GM21717 (cell line): ENCODE data around the gene ASIC3.
"Not testable (repeated sequence)": the region's sequence is repeated elsewhere in the genome, so short reads cannot be mapped to it uniquely, and the experiment has no call there.

Experiments used
- ATAC-seq: cut with Tn5 transposase; IDR thresholded peaks from one replicate; pipeline ENCODE4 v1.9.1; 2021; ENCODE audit warnings: mild to moderate bottlenecking, moderate library complexity; ENCODE audit not compliant: unreplicated experiment

Gene ASIC3

DNA sequence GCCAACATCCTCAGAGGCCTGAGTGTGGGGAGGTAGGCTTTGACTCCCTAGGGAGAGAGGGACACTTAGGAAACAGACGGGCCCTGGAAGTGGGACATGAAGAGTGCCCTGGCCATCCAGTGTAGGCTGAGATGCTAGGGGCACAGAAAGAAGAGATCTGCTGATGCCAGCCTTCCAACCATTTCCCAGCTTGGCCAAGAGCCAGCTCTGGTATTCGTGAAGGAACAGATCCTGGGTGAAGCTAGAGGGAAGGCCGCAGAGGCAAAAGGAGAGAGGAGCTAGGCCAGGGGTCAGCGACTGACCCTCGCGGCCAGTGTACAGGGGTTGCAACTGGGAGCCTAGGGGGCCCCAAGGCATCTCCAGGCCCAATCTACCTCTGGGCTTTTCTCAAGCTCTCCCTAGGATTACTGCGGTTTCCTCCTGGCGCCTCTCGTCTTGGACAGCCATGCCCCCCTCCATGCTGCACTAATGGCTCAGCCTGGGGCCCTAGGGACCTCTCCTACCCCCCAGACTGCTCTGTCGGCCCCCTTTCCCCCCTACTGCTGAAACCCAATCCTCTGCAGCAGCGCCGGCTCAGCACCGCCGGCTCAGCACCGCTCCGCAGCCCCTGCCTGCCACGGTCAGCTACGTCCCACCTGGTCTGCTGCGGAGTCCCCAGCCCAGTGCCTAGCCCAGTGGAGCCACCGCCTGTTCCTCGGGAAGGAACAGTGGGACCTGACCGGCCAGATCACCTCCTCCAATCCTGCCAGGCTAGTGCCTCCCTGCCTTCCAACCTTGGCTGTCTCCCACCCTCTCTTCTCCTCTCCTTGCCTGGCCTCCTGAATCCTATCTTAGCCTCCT is at the start of gene ASIC3:
Gene ASIC3 (plus strand): TSS at position 556 of the 840 bp plus-strand sequence. CDS start 355 bp downstream, outside the sequence.
- no peak for ATAC-seq

DNA sequence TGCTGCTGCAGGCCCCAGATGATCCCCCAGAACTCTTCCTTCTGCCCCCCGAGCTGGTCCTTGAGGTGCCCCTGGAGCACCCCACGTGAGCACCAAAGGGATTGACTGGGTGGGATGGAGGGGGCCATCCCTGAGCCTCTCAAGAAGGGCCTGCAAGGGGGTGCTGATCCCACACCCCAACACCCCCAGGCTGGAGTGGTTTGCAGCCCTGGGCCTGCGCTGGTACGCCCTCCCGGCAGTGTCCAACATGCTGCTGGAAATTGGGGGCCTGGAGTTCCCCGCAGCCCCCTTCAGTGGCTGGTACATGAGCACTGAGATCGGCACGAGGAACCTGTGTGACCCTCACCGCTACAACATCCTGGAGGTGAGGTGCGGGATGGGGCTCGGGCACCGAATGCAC is 49.3 kb upstream of the ASIC3 start:
- ATAC-seq = no peak

DNA sequence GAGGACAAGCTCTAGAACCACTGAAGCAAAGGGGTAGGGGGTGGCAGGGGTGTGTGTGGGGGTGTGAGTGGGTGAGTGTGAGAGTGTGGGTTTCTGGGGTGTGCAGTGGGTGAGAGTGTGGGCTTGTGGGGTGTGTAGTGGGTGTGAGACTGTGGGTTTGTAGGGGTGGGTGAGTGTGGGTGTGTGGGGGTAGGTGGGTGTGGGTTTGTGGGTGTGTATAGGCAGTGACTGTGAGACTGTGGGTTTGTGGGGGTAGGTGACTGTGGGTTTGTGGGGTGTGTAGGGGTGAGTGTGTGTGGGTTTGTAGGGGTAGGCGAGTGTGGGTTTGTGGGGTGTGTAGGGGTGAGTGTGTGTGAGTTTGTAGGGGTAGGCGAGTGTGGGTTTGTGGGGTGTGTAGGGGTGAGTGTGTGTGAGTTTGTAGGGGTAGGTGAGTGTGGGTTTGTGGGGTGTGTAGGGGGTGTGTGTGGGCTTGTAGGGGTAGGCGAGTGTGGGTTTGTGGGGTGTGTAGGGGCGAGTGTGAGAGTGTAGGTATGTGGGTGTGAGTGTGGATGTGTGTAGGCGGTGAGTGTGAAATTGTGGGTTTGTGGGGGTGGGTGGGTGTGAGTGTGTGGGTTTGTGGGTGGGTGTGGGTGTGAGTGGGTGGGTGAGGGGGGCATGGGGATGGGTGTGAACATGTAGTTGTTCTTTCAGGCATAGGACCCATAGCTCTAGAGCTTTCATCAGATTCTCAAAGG is 48.7 kb upstream of the ASIC3 start:
- no peak for ATAC-seq

DNA sequence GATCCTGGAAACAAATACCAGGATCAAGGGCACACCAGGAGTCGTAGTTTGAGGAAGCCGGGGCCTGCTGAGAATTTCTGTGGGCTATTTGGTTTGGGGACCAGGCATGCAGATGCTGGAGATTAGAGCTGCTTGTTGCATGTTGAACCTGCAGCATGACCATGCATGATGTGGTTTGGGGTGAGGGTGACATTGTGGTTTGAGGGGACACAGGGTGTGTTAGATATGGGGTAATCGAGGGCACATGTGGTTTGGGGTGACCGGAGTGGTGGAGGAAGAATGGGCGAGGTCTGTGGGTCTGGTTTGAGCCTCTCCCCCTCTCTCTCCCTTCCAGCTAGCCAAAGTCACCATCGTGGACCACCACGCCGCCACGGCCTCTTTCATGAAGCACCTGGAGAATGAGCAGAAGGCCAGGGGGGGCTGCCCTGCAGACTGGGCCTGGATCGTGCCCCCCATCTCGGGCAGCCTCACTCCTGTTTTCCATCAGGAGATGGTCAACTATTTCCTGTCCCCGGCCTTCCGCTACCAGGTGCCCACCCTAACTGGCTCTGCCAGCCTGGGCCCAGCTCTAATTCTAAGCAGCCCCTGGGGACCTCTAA is 47.3 kb upstream of the ASIC3 start:
- no peak for ATAC-seq

DNA sequence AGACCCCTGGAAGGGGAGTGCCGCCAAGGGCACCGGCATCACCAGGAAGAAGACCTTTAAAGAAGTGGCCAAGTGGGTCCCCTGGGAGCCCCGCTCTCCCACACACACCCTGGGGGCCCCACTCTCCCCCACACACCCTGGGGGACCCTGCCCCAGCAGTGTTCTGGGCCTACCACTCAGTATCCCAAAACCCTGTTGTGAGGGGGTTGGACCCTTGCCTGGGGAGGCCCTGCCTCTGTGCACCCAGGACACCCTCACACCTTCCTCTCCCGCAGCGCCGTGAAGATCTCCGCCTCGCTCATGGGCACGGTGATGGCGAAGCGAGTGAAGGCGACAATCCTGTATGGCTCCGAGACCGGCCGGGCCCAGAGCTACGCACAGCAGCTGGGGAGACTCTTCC is 46.8 kb upstream of the ASIC3 start:
- no peak for ATAC-seq

DNA sequence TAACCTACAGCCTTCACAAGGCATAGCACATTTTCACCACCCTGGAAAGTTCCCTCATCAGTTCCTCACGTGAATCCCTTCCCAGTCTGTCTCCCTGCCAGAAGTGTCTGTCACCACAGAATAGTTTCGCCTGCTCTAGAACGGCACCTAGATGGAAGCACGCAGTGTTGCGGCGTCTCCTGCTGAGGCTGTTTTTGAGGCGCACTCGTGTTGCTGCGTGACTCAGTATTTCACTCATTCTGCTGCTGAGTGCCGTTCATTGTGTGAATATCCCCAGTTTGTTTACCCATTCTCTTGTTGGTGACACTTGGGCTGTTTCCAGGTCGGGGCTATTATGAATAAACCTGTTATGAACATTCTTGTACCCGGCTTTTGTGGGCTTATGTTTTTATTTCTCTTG is 44.8 kb upstream of the ASIC3 start:
- ATAC-seq = no peak

DNA sequence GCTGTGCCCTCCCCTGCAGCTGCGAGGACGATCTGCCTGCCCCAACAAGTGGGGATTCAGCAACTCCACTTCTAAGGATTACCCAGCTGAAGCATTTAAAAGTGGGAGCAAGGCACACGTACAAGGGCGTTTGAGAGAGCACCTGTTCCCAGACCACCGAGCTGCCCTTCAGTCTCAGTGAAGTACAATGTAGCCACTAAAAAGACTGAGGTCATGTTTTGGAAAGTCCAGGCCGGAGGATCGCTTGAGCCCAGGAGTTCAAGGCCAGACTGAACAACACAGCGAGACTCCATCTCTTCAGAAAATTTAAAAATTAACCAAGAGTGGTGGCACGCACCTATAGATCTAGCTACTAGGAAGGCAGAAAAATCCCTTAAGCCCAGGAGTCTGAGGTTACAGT is 42.8 kb upstream of the ASIC3 start:
- no peak for ATAC-seq

DNA sequence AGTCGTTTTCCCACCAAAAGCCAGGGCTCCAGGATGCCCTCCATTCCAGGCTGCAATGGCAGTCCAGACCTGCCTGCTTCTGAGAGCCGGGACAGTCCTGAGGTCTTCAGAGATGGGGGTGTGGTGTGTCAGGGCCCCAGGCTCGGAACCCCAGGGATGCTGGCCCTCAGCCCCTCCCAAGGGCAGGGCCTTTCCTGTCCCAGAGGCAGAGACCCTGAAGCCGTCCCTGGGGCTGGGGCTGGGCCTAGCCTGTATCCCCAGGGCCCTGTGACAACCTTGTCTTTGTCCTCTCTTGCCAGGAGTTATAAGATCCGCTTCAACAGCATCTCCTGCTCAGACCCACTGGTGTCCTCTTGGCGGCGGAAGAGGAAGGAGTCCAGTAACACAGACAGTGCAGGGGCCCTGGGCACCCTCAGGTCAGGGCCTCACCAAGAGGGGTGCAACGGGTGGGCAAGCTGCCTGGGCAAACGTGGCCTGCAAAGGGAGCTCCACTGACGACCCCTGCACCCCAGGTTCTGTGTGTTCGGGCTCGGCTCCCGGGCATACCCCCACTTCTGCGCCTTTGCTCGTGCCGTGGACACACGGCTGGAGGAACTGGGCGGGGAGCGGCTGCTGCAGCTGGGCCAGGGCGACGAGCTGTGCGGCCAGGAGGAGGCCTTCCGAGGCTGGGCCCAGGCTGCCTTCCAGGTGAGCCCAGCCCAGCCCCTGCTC is 41.6 kb upstream of the ASIC3 start:
- no peak for ATAC-seq

DNA sequence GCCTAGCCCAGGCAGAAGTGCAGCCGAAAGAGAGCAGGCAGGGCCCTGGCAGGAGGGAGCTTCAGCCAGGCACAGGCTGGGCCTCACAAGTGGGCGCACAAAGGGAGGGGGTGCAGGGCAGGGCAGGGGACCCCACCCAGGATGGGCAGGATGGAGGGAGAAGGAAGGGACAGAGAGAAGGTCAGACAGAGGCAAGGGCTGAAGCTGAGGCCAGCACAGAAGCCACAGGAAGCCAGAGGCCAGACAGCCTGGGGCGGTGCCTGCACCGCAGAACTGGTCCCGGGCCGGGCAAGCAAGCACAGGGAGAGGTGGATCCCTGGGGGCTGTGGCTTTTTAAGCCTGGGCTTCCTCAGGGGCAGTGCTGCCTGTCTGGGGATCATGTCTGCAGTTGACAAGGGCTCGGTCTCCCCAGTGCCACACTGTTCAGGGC is 40.8 kb upstream of the ASIC3 start:
- no peak for ATAC-seq

DNA sequence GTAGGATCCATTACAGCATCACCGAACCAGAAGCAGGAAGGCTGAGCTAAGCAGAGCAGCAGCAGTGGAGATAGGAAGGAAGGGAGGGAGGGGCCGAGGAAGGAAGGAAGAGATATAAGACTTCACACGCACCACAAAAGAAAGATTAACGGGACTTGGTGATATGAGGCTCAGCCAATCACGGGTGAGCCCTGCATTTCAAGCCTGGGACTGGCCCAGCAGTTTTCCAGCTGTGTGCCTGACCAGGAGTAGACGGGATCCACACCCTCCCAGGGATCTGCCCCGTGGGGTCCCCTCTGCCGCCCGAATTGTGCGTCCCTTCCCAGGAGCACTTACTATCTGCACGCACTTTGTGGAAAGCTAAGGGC is 40.2 kb upstream of the ASIC3 start:
- no peak for ATAC-seq

DNA sequence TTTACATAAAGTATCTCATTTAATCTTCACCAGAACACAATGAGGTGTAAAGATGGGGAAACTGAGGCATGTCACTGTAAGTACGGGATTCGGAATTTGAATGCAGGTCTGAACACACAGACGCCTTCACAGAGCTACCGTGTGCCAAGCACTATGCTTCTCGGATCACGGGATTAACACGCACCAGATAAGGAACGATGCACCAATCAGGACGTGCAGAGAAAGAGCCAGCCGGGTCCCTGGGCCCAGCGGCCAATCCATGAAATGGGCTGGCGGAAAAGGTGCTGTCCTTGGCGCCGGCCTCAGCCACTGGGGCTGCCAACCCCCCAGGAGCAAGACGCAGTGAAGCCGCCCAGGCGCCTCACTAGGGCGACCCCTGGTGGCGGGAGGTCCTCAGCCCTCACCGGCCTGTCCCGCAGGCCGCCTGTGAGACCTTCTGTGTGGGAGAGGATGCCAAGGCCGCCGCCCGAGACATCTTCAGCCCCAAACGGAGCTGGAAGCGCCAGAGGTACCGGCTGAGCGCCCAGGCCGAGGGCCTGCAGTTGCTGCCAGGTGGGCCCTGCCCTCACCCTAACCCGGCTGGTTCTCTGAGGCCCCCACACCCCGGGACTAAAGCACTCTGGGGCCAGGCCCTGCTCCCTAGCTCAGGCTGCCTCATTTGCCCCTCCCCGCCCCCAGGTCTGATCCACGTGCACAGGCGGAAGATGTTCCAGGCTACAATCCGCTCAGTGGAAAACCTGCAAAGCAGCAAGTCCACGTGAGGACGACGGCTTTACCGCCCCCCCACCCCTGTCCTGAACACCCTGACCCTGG is 39.6 kb upstream of the ASIC3 start:
- peak; percentile 80 for ATAC-seq

DNA sequence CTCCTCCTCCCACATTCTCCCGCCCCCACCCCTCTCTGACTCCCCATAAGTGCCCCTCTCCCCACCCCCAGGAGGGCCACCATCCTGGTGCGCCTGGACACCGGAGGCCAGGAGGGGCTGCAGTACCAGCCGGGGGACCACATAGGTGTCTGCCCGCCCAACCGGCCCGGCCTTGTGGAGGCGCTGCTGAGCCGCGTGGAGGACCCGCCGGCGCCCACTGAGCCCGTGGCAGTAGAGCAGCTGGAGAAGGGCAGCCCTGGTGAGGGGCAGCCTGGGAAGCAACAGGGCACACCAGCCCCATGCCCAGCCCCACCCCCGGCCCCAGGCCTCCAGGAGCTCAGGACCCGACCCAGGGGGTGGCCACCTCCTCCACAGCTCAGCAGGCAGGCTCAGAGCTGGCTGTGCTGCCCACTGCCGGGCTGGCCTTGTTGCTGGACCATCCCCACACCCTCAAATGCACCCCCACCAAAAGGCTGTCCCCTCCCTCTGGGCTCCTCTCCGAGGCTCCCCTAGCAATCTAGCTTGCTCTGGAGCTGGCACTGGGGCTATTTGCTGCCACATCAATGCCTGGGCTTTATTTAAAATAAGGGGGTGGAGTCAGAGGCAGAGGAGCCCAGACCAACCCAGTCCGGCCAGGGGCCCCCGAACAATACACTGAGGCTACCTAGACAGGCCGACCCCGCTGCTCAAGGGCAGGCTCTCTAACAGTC is 38.8 kb upstream of the ASIC3 start:
- no peak for ATAC-seq

DNA sequence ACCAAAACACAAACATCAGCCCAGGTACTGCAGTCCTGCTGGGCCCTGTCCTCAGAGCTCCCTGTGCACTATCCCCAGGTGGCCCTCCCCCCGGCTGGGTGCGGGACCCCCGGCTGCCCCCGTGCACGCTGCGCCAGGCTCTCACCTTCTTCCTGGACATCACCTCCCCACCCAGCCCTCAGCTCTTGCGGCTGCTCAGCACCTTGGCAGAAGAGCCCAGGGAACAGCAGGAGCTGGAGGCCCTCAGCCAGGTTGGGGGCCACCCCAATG is 38.4 kb upstream of the ASIC3 start:
- ATAC-seq = no peak

DNA sequence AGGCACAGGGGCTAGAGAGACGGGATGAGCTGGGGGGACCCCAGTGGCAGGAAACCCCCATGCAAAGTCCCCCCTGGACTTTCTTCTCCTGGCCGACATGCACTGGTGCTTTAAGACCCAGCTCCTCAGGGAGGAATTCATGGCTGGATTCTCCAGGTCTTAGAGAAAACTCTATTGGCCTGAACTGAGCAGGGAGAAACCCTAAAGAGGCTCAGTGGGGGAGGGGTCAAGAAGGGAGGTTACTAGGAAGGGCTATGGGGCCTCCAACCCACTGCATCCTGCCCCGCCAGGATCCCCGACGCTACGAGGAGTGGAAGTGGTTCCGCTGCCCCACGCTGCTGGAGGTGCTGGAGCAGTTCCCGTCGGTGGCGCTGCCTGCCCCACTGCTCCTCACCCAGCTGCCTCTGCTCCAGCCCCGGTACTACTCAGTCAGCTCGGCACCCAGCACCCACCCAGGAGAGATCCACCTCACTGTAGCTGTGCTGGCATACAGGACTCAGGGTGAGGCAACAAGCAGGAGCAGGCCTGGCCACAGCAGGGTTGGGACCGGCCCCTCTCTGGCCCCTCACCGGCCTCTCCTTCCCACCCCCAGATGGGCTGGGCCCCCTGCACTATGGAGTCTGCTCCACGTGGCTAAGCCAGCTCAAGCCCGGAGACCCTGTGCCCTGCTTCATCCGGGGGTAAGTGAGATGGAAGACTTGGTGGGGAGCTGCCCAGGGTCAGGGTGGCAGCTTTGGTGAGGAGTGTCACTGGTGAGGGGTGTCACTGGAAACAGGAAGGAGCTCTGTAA is 37.8 kb upstream of the ASIC3 start:
- ATAC-seq = no peak

DNA sequence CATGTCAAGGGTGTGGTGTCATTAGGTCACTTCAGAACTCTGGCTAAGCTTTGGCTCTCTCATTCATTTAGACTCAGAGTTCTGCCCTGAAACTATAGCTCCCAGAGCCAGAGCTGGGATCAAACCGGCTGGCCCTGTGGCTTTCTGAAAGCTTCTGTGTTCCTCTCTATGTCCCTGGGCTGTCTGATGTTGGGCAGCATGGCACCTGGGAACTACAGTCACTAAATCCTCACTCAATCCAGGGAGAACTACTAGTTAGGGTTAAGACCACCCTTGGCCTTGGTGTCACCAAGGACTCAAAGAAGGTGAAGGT is 37.3 kb upstream of the ASIC3 start:
- no peak for ATAC-seq

DNA sequence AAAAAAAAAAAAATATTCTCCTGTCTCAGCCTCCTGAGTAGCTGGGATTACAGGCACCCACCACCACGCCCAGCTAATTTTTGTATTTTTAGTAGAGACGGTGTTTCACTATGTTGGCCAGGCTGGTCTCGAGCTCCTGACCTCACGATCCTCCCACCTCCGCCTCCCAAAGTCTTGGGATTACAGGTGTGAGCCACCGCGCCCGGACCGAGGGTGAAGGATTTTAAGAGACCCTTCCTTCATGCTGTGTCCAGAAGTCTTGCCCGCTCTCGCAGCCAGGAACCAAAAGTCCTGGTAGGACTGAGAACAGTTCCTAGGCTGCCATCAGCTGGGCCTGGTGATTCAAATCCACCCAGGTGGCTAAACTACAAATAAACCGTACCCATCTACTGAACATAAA is 36.7 kb upstream of the ASIC3 start:
- not testable (repeated sequence) for ATAC-seq

DNA sequence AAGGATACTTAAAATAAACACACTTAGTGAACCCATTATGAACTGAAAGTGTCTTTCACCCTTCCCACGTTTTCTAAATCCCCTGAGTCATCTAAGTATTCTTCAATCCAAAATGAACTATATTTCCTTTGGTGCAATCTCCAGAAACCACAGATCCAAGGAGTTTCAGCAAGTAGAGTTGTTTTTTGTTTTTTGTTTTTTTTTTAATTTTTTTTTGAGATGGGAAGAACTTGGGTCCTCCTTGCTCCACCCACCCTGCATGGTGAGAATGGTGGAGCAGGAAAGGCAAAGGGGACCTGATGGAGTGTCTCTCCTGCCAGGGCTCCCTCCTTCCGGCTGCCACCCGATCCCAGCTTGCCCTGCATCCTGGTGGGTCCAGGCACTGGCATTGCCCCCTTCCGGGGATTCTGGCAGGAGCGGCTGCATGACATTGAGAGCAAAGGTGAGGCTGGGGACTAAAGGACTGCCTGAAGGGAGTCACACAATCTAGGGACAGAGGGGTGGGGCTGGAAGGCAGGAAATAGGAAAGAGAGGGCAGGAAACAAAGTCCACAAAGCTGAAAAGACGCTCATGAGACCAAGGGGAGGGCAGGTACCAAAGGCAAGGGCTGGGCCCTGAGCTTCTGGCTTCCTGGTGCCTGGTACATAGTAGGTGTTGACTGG is 36.2 kb upstream of the ASIC3 start:
- no peak for ATAC-seq

DNA sequence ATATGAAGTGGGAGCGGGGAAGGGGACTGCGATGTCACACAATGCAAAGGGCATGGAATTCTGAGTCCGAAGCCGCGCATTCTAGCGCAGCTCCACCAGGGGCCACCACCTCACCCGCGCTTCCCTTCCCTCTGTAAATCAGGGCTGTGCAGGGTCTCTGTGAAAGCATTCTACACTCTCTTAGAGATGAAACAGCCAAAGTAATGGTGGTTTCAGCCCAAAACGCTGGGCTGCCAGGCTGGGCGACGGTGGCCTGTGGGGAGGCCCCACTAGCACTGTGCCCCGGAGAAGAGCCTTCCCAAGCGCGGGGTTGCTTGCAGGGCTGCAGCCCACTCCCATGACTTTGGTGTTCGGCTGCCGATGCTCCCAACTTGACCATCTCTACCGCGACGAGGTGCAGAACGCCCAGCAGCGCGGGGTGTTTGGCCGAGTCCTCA is 35.4 kb upstream of the ASIC3 start:
- no peak for ATAC-seq

DNA sequence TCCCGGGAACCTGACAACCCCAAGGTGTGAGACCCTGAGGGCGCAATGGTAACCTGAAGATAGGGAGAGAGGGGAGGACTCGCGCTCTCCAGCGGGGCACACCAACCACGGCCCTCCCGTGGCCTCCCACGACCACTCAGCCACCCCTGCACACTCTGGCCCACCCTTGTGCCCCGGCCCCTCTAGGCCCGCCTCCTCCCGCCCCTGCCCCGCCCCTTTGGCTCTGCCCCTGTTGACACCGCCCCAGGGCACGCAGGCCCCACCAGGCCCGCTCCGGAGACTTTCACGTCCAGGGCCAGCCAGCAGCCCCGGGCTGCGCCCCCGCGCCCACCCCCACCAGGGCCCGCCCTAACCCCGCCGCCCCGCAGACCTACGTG is 35.0 kb upstream of the ASIC3 start:
- no peak for ATAC-seq
